Chondrocyte (in vitro differentiated cells): ENCODE results near the gene PRKACA. TPM values are rescaled to one million over a fixed set of nuclear protein-coding genes. Genes with fewer than 3 reads are reported as not detected.

Experiments used
- DNase-seq: peaks from one replicate; pipeline ENCODE4 v3.0.0; 2021; ENCODE audit warnings: mixed read lengths, low spot score
- H3K27ac Mint-ChIP-seq: one replicate; pipeline ENCODE4 v1.8.0; 2021; ENCODE audit warnings: mild to moderate bottlenecking, moderate library complexity, mixed read lengths; ENCODE audit not compliant: unreplicated experiment
- H3K27me3 Mint-ChIP-seq: 2 replicates; pipeline ENCODE4 v1.8.0; 2021; ENCODE audit warnings: low read depth, mixed read lengths
- H3K36me3 Mint-ChIP-seq: 2 replicates; pipeline ENCODE4 v1.8.0; 2021; ENCODE audit warnings: low read depth, mixed read lengths
- H3K4me1 Mint-ChIP-seq: 2 replicates; pipeline ENCODE4 v1.8.0; 2021; ENCODE audit warnings: low read depth, mild to moderate bottlenecking, mixed read lengths
- H3K4me3 Mint-ChIP-seq: one replicate; pipeline ENCODE4 v1.8.0; 2021; ENCODE audit warnings: mild to moderate bottlenecking, moderate library complexity, mixed read lengths; ENCODE audit not compliant: unreplicated experiment
- H3K9me3 Mint-ChIP-seq: 2 replicates; pipeline ENCODE4 v1.8.0; 2021; ENCODE audit warnings: low read depth, mixed read lengths
- CTCF ChIP-seq: fragments of 200-600 bp; sonication (generic); IDR thresholded peaks from 2 replicates; pipeline ENCODE4 v1.5.0; 2021; ENCODE audit warnings: antibody characterized with exemption, mild to moderate bottlenecking, moderate library complexity
- total RNA-seq: library from RNA; stranded (reverse); gene quantifications from 3 replicates; pipeline ENCODE4 v1.2.1, GENCODE V29; 2021

PRKACA gene
- total RNA-seq, 1 donor from 2014 or later: 88.2 TPM

GRCh38 chr19:14116918-14117578 lies 514 bp downstream of the PRKACA start:
- H3K36me3 Mint-ChIP-seq: no peaks in the 10 kb centered on the region
- H3K4me3 Mint-ChIP-seq: peak overlapping the region; percentile 90
- H3K4me1 Mint-ChIP-seq: peaks cover 45% of the 10 kb centered on the region
- TF ChIP-seq CTCF: no peak
- DNase-seq: peak; percentile 89
- peak overlapping the region; percentile 63 for H3K27ac Mint-ChIP-seq
- H3K27me3 Mint-ChIP-seq: no peaks in the 10 kb centered on the region
- no peaks in the 10 kb centered on the region for H3K9me3 Mint-ChIP-seq

- Mint-ChIP-seq H3K36me3 (no peaks in the 10 kb centered on the region), H3K27ac (peak overlapping the region; percentile 63), H3K4me3 (peak overlapping the region; percentile 90), H3K4me1 (peaks cover 45% of the 10 kb centered on the region), H3K9me3 (no peaks in the 10 kb centered on the region), H3K27me3 (no peaks in the 10 kb centered on the region)
- DNase-seq: no peak
- no peak for TF ChIP-seq CTCF
Measured at GRCh38 chr19:14116525-14116917, 1.0 kb downstream of the PRKACA start.

GRCh38 chr19:14115756-14116155 lies 1.8 kb downstream of the PRKACA start:
- H3K9me3 Mint-ChIP-seq: no peaks in the 10 kb centered on the region
- H3K4me1 Mint-ChIP-seq: peaks cover 45% of the 10 kb centered on the region
- no peaks in the 10 kb centered on the region for H3K36me3 Mint-ChIP-seq
- DNase-seq: no peak
- no peak for TF ChIP-seq CTCF
- peak overlapping the region; percentile 38 for H3K4me3 Mint-ChIP-seq
- H3K27me3 Mint-ChIP-seq: no peaks in the 10 kb centered on the region
- peak overlapping the region; percentile 45 for H3K27ac Mint-ChIP-seq

GRCh38 chr19:14114854-14115253 lies 2.7 kb downstream of the PRKACA start:
- Mint-ChIP-seq H3K27me3 (no peaks in the 10 kb centered on the region), H3K4me3 (no peak overlapping the region), H3K27ac (no peak overlapping the region), H3K36me3 (no peaks in the 10 kb centered on the region), H3K9me3 (no peaks in the 10 kb centered on the region), H3K4me1 (peaks cover 45% of the 10 kb centered on the region)
- no peak for DNase-seq
- TF ChIP-seq CTCF: peak; percentile 68

GRCh38 chr19:14114439-14114838 lies 3.1 kb downstream of the PRKACA start:
- no peak for TF ChIP-seq CTCF
- no peaks in the 10 kb centered on the region for H3K27me3 Mint-ChIP-seq
- peaks cover 45% of the 10 kb centered on the region for H3K4me1 Mint-ChIP-seq

More at GRCh38 chr19:14114439-14114838, 3.1 kb downstream of the PRKACA start:
- Mint-ChIP-seq H3K9me3 (no peaks in the 10 kb centered on the region), H3K4me3 (no peak overlapping the region), H3K27ac (no peak overlapping the region), H3K36me3 (no peaks in the 10 kb centered on the region)
- no peak for DNase-seq
